SK-N-SH treated with all-trans-retinoic acid at 6 μM for 48 hours (cell line): ENCODE results near the gene YIPF4.

ENCODE experiments used
- ZC3H10 ChIP-seq: fragments of 250-450 bp; sonication (Bioruptor Pico); IDR thresholded peaks from 2 replicates; pipeline ENCODE4 v1.5.1; 2021; ENCODE audit warnings: mild to moderate bottlenecking, moderate library complexity
- TF ChIP-seq, protein P1 (sequence below): fragments of 250-450 bp; sonication (Bioruptor Pico); IDR thresholded peaks from 2 replicates; pipeline ENCODE4 v1.8.0; 2020; ENCODE audit warnings: mild to moderate bottlenecking, moderate library complexity, borderline replicate concordance

DNA sequence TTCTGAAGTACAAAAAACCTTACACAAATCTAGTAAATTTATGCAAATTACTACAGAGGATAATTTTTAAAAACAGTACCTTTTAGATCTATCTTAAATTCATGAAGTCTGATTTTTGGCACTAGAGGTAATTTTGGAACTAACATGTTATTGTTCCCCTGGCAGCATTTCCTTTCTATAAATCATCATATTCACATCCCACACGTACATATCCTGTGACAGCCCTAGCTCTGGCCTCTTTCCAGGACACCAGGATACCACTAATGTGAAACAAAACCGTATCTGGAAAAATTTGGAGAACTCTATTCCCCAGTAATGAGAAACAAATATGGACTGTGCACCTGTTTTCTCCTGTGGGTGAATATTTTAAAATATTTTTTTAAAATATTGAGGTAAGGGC is 65.1 kb downstream of the YIPF4 start:
- no peak for TF ChIP-seq ZC3H10 (CRISPR knock-in tag)
- TF ChIP-seq, protein P1, sequence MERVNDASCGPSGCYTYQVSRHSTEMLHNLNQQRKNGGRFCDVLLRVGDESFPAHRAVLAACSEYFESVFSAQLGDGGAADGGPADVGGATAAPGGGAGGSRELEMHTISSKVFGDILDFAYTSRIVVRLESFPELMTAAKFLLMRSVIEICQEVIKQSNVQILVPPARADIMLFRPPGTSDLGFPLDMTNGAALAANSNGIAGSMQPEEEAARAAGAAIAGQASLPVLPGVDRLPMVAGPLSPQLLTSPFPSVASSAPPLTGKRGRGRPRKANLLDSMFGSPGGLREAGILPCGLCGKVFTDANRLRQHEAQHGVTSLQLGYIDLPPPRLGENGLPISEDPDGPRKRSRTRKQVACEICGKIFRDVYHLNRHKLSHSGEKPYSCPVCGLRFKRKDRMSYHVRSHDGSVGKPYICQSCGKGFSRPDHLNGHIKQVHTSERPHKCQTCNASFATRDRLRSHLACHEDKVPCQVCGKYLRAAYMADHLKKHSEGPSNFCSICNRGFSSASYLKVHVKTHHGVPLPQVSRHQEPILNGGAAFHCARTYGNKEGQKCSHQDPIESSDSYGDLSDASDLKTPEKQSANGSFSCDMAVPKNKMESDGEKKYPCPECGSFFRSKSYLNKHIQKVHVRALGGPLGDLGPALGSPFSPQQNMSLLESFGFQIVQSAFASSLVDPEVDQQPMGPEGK: no peak
